Stimulated activated CD4-positive, alpha-beta T cell treated with anti-CD3 and anti-CD28 coated beads, Interleukin-15, amount 100 ng/mL, for 1 hour (primary cell): Measurements from ENCODE around the gene LHFPL3.
"Not testable (repeated sequence)": the region's sequence is repeated elsewhere in the genome, so short reads cannot be mapped to it uniquely, and the experiment has no call there.

Experiments
- DNase-seq, 2 donors: peaks; one replicate each; pipeline ENCODE4 v3.0.0-alpha.2; 2020; ENCODE audit warnings: low read depth in 1 of 2, low spot score in 1 of 2

Gene LHFPL3

DNA sequence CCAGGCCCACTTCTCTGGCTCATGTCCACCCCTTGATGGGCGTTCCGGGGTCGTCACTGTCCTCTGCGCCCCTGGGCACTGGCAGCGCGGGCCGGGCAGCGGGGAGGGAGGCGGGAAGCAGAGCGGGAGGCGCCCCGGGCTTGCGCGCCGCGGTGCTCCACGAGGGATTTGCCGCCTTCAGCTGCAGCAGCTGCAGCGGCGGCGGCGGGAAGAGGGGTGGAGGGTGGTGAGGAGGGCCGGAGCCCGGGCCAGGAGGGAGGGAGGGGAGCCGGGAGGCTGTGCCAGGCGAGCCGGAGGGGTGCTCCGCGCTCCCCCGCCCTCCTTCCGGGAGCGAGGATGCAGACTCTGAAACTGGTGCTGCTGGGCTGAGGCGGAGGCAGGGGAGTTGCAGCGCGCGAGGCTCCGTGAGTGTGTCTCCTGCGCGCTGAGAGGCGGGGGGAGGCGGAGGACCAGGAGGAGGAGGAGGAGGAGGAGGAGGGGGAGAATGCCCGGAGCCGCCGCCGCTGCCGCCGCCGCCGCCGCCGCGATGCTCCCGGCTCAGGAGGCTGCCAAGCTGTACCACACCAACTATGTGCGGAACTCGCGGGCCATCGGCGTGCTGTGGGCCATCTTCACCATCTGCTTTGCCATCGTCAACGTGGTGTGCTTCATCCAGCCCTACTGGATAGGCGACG, at the start of gene LHFPL3:
Gene LHFPL3, plus strand, starts transcription at position 308 of the 674 bp plus-strand sequence.
- no peak for DNase-seq

DNA sequence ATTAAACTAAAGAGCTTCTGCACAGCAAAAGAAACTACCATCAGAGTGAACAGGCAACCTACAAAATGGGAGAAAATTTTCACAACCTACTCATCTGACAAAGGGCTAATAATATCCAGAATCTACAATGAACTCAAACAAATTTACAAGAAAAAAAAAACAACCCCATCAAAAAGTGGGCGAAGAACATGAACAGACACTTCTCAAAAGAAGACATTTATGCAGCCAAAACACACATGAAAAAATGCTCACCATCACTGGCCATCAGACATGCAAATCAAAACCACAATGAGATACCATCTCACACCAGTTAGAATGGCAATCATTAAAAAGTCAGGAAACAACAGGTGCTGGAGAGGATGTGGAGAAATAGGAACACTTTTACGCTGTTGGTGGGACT, 46.7 kb upstream of the LHFPL3 start:
- DNase-seq = not testable (repeated sequence)

DNA sequence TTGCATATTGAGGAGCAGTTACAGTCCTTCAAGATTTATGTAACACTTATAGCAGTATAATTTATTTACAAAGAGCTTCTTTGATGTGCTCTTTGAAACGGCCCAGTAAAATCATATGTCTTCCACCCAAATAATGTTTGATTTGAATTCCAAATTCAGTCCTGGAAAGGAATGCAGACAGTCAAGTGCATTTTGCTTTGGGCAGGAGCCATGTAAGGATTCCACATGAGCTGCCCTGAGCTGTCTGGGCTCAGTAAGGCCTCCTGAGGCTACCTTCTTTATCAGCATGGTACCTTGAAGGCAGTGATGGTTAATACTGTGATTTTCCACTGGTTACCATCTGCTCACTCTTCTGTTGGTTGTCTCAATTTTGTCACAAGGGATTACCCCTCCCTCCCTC, 41.6 kb upstream of the LHFPL3 start:
- DNase-seq = no peak

DNA sequence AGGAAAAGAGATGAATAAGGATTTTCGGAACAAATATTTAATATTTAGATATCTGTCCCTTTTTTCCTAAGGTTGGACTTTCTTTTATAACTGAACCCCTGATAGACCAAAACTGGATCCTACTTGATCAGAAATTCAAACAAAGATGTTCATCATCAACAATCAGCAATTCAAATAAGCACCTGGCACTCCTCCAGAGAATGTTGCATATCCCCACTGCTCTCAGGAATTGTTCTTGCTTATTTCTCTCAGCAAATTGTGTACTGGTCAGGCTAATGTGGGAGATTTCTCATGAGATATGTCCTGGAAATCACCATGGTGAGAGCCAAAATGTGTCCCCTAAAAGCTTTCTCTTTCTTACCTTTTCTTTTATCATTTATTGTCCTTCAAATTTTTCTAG, 40.3 kb upstream of the LHFPL3 start:
- no peak for DNase-seq

DNA sequence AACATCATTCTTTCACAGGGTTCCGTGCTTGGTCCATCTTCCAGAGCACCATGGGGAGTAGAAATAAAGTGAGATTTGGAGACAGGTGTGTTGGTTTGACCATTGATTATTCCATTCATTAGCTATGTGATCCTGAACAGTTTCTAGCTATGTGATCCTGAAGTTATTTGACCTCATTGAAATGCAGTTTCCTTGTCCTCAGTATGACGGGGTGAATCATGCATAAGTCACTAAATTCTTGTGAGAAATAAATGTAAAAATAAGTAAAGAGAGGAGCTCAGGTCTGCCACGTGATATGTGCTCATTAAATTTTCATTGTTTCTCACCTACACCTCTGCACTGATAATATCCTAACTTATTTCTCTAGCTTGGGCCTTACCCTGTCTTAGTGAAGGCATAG, 34.1 kb upstream of the LHFPL3 start:
- no peak for DNase-seq

DNA sequence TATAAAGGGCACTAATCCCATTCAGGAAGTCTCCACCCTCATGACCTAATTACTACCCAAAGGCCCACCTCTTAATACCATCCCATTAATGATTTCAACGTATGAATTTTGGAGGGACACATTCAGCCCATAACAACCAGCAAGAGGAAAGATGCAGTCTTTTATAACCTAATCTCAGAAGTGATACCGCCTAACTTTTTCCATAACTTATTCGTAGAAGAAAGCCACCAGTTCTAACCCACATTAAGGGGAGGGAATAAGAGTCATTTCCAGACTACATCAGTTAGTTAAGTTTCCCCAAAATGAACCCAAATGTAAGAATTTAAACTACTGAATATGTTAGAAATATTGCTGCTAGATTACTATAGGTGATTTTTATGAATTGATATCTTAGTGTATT, 32.1 kb upstream of the LHFPL3 start:
- DNase-seq = no peak

DNA sequence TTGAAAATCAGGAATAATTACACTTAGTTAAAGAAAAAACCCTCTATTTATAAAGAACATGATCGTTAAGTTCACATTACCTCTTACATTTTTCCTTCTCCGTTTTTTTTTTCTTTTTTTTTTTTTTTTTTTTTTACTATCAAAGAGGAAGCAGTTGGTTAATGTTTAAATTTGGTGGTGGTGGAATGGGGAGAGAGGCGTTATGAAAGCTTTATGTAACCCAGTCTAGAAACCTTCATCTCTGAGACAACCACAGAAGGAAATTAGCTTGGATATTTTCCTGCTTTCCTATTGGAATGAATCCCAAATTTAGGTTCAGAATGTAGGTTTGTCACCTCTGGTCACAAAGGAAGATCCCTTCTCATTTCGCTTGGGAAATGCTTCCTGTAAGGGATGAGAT, 31.5 kb upstream of the LHFPL3 start:
- no peak for DNase-seq

DNA sequence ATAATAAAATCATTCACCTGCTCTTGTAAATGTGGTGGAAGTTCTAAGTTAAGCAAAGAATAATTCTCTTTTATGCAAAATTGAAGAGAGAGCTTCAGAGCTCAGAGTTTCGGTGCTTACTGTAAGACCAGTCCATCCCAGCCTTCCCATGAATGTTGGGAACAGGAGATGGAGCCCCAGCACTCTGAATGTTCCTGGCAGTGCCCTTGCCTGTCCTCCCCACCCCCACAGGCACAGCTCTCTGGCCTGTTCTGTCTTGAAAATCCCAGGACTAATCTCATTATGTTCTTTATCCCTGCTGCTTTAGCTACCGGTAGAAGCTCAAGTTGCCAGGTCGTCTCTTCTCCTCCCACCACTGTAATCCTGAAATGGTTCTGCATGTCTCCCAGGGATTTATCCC, 29.1 kb upstream of the LHFPL3 start:
- no peak for DNase-seq

DNA sequence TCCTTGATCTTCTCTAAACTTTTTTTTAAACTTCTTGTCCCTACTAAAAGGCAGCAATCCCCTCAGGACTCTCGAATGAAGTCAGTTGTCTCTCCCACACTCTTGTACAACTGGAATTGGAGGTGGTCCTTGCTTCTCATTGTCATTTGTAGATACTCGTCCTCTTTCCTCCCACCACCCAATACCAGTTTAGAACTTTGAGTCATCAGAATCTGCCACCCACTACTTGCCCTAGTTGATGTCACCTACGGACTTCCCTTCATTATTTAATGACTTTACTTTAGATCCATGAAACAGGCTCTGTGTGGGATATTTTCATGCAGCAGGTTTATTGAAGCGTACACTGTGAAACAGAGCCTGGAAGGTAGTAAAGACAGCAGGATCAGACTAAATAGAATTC, 28.6 kb upstream of the LHFPL3 start:
- no peak for DNase-seq

DNA sequence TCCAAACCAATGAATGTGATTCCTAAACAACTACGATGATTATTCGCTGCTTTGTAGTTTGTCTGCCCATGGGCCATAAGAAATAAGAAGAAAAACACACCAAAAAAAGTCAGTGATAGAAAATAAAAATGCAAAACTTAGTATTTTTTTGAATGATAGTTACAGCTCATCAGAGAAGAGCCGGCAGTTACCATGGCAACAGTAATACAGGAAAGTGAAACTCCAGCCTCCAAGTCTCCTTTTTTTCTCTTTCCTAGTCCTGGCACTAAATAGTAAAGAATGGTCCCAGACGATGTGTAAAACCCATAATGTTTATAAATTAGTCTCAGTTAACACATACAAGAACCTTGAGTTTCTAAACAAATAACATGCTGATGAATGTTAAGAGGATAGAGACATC, 21.6 kb upstream of the LHFPL3 start:
- no peak for DNase-seq

DNA sequence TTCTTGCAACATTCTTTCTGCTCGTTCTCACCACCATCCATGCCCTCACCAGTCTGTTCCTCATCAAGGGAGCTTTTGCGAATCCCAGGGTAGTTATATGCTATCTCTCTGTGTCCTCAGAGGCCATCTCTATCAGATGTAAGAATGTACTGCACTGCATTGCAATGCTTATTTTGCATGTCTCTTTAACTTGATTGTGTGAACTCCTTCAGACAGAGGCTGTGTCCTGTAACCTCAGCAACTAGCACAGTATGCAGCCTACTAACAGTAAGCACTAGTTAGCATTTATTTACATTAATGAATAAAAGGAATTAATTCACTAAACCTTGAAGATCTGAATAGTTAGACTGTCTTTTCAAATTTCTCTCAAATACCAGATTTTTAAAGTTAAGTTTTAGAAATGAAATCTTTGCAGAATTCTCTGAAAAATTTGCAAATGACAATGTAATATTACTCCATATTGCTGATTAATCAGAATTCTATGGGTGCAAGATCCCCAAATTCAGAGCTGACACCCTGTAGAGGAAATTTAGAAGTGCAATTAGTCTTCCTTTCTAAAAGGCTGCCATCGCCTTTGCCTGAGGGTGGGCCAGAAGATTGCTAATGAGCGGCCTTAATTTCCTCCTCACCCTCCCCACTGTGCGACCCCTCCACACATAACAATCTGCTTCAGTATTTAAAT, 10.3 kb upstream of the LHFPL3 start:
- DNase-seq = no peak

DNA sequence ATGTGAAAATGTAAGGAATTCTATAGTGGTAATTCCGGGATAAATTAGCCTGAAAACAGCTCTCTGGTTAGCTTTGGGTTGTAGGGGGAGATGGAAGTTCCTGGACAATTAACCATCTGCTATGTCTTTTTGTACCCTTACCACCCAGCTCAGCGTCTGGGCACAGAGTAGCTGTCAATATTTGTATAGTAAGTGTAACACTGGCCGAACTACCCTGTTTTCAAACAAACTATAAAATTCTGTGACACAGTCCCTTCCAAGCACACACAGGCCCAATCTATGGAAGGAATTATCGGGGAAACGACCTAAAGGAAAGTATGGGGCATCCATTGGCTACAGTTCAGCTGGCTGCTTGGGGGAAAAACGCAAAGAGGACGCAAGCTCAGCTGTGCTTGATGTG, 869 bp upstream of the LHFPL3 start:
- DNase-seq = no peak

DNA sequence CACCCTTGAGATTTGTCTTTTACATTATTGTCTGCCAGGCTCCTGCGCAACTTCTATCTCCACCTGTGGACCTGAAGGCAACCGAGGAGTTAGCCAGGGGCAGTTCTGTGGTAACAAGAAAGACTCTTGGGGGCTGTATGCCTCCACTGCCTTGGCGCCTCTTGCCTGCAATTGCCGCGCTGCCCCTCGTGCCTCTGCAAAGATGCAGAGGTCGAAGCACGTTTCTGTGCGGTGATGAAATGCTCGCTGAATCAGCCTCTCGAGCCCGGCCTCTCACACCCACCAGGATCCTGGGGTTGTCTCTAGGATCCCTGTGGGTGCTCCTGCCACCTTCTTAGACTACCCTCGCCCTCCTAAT, 486 bp upstream of the LHFPL3 start:
- DNase-seq = no peak

DNA sequence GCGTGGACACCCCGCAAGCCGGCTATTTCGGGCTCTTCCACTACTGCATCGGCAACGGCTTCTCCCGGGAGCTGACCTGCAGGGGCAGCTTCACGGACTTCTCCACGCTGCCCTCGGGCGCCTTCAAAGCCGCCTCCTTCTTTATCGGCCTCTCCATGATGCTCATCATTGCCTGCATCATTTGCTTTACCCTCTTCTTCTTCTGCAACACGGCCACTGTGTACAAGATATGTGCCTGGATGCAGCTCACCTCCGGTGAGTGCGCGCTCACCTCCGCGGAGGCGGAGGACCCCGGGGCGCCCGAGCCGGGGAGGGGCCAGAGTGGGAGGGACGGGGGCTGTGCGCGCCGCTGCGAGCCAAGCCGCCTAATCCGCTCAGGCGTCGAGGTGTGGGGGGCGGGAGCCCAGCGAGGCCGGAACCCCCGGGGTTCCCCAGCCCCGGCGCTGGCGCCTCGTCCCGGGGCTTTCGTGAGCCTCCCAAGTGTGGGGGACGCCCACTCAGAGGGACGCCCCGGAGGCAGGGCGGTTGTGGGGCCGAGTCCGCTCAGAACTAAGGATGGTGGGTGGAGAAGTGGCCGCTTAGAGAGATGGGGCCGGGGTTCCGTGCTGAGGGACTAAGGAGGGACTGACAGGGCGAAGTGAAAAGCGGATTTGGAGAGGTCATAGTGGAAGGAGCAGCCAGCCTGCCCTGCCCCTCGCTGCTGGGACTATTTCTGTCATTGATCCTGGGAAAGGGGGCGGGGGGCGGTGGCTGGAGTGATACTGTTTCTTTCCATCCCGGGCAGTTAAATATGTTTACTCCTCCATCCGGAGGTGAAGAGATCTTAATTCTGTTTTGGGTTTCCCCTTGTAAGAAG, 795 bp downstream of the LHFPL3 start:
- no peak for DNase-seq

DNA sequence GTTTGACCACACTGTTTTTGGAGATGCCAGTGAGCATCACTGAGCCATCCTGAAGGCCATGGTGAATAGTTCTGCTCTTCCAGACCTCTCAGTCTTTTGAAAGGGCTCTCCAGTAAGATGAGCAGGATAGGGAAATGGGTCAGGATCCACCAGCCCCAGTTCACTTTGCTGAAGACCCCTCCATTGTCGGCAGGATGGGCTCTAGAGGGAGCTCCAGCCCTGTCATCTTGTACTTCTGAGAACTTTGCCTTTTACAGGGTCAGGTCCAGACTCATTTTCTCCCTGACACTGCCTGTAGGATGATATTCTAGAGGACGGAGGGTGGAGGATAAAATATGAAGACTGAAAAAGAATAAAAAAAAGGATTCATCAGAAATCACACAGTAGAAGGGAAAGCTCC, 13.1 kb downstream of the LHFPL3 start:
- no peak for DNase-seq

DNA sequence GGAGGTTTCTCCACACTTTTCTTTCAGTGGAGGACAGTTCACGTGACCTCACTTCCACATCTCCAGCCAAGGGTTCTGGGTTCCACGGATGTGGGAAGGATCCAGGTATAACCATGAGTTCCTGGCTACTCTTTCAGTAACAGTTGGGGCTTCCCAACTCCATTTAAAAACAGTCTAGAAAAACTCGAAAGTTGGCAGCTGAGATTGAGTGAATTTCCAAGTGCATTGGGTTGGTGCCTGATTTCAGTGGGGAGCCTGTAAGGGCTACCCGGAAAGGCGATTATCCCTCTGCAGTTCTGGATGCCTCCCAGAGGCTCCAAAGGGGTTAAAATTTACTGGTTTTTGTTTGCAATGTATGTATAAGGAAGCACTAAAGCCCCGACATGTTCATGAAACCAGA, 24.3 kb downstream of the LHFPL3 start:
- no peak for DNase-seq

DNA sequence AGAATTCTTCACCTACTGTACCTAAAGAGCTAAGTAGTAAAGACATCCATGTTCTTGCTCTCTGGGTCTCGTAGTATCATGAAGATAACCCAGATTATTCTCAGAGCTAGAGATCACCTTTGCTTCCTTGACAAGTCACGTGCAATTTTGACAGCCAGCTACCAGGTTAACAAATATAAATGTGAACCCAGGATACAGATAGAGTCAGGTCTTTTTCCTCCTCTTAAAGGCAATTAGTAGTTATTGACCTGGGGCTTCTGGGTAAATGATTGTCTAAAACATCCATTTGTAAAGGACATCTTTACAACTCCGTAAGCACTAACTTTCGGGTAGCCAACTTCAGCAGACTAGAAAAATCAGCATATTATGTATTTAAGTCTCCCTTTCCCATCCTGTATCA, 28.8 kb downstream of the LHFPL3 start:
- no peak for DNase-seq

DNA sequence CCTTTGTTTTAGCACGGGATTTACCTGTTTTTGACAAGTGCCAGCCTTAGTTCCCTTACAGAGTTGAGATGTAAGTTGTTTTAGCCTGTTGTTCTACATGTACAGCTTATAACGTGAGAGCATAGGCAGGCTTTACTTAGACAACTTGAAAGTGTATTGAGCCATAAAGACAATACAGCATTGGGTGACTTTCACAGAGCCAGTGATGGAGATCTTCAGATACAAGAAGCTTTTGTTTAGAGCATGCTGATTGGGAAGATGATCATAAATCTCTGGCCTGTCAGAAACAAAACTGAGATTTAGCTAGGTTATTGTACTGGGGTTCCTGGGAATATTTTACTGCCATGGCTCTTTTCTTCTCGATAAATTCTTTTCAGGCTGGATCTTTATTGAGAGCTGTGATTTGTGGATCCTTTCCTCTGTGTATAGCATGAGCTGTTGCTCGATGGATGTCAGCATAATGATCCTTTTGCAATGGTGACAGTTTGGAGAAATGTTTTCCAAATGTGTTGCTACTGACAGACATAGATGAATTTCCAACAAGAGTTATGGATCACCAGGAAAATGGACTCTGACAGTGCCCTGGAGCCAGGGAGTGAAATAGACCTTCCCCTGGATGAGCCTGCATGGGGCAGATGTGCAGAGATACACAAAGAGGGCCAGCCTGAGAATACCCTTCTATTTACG, 30.2 kb downstream of the LHFPL3 start:
- no peak for DNase-seq

DNA sequence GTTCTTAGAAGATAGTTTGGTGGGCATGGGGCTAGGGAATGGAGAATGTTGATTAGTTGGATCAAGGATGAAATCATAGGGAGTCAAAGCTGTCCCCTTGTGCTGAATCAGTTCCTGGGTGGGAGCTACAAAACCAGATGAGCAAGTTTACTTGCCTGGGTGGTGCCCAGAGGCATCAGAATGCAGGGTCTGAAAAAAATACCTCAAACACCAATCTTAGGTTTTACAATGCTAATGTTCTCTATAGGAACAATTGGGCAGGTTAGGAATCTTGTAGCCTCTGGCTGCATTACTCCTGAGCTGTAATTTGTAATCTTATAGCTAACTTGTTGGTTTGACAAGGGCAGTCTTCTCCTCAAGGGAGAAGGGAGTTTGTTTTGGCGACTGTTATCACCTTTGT, 34.4 kb downstream of the LHFPL3 start:
- DNase-seq = no peak

DNA sequence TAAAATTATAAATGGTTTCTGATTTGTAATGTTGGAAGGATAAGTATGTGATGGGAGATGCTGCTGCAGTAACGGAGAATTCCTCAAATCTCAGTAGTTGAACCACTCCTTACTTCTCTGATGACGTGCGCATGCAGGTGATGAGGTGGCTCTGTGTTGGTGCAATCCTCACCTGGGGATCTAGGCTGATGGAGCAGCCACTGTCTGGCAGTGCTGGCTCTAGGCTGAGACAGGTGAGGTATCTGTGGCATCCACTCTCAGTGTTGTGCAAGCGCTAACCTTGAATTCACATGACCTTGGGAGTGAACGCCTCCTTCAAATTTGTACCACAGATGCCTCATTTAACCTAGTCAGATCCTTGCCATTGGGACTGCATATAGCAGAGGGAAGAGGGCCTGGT, 35.0 kb downstream of the LHFPL3 start:
- DNase-seq = no peak

DNA sequence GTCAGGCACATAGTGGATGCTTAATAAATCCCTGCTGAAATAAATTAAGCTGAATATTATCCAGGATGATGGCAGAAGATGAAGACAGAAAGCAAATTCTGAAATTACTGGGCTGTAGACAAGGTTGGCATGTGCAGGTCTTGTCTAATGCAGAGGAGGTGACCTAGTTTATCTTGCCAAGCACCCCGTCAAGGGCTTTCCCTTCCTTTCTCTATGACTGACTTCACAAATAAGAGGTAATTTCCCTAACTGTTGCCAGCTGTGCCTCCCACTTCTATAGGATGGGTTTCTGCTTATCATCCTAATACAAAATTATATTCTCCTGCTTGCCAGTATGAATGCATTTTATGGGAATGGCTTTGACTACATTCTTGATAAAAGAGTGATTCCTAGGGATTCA, 38.0 kb downstream of the LHFPL3 start:
- DNase-seq = no peak

DNA sequence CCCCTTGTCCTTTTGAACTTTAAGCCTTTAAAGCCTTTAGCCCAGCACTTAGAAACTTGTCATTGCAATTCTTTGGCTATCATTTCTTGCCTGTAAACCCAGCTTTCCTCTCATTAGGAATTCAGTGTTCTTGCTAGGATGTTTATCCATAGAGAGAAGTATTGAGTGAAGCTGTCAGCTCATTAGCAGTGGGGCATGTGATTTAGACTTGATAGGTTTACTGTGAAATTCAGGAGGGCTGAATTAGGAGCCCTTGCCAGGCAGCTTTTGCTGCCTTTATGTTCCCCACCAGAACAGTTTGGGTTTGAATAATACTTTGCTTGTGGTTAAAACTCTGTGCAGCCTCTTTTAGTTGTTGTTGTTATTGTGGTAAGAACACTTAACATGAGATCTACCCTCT, 39.5 kb downstream of the LHFPL3 start:
- no peak for DNase-seq
